NCI-H128 (cell line): ENCODE data around the gene INTS14.
"Not testable (repeated sequence)": the region's sequence is repeated elsewhere in the genome, so short reads cannot be mapped to it uniquely, and the experiment has no call there.

ENCODE experiments used
- DNase-seq: peaks from one replicate; lab custom pipeline; 2025; ENCODE audit not compliant: unreplicated experiment; lab: John Stamatoyannopoulos, UW

The INTS14 gene

DNA sequence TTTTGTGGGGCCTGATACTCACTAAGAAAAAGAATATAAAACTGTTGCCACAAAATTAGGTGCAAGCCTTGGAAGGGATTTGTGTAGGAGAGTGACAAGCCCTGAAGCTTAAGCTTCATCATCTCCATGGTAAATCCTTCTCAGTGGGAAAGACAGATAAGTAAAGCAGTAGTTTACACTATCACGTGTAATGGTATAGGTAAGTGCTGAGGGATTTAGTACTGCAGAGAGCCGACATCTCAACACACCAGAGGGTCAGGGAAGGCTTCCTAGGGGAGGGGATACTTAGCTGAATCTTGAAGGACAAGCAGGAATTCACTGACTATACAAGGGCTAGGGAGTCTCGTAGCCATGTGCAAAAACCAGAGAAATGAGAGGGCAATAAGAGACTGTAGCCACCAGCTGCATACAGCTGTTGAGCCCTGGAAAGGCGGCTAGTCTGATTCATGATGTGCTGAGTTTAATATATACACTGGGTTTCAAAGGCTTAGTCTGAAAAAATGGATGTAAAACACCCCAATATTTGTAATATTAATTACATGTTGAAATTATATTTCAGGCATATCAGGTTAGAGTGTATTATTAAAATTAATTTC, 21.9 kb upstream of the INTS14 start:
- DNase-seq, result no peak

- DNase-seq, result no peak
These were observed 20.6 kb upstream of the INTS14 start for GRCh38 chr15:65631503-65631902.

- DNase-seq, result no peak
These were observed 19.8 kb upstream of the INTS14 start for GRCh38 chr15:65630760-65631159.

DNA sequence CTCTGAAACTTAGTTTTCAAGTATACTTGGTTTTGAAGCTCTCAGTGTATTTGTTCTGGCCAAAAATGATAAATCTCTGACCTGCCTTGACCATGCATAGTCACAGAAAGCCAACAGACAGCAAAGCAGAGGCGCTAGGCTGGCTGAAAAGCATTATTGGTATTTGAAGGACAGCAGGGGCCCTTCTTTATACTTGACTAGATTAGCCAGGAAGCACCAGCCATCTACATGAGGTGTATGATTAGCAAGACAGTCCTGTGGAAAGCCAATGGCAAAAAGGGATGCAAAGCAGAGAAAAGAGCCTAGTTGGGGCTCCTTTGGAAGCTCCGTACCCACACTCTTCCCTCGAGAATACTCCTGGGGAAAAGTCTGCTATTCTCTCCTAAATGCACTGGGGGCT, 18.6 kb upstream of the INTS14 start:
- DNase-seq, result no peak

GRCh38 chr15:65626856-65627255, 15.9 kb upstream of the INTS14 start:
- DNase-seq, result no peak

- no peak for DNase-seq
These were observed 12.2 kb upstream of the INTS14 start for GRCh38 chr15:65623103-65623502.

- DNase-seq, result no peak
These were observed 10.7 kb upstream of the INTS14 start, which contains the start of gene SLC24A1 for GRCh38 chr15:65621638-65622037. SLC24A1 (plus strand) TSS chr15:65621938; CDS start chr15:65624081, 2,143 bp downstream.

DNA sequence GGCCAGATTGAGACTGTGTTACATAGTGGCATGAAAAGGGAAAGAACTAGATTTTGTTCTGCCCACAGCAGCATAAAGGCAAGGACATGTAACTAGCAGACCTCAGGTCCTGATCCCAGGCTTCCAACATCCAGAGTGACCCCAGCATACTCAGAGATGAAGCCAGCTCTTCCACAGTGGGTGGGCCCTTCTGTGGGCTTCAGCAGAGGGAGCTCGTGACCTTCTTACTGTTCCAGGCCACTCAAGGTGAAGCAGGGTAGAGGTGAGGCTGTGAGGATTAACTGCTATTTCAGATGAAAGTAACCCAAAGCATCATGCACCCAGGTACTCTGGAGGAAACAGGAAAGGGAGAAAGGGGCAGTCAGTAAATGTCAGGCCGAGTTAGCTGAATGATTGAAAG, 9.9 kb upstream of the INTS14 start:
- no peak for DNase-seq

DNA sequence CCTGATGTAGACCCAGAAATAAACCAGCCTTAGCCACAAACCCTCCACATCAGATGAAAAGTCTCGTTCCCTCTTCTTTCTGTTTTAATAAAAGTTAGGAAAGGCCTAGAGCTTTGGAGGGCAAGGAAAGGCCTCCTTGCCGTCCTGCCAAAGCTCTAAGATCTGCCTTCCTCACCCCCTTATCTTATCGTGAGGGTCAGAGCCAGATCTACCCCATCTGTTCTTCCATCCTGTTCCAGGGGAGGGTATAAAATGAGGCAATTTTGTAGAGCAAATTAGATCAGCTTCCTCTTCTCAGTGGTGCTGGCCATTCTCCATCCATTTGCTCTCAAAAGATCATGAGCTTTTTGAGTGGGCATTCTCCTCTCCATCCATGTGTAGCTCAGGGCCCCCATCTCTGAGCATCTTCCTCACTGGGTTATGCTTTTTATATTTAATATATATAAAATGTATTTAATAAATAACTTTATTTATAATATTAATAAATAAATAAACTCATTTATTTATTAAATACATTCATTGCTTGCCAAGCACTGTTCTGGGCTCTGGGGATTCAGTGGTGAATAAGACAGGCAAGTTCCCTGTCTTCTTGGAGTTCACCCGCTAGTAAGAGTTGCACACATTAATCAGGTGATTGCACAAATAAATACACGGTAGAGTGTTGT, 8.8 kb upstream of the INTS14 start:
- no peak for DNase-seq

- no peak for DNase-seq
These were observed 7.7 kb upstream of the INTS14 start for GRCh38 chr15:65618560-65619109.

DNA sequence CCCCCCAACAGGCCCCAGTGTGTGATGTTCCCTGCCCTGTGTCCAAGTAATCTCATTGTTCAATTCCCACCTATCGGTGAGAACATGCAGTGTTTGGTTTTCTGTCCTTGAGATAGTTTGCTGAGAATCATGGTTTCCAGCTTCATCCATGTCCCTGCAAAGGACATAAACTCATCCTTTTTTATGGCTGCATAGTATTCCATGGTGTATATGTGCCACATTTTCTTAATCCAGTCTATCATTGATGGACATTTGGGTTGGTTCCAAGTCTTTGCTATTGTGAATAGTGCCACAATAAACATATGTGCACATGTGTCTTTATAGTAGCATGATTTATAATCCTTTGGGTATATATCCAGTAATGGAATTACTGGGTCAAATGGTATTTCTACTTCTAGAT, 5.0 kb upstream of the INTS14 start:
- not testable (repeated sequence) for DNase-seq

DNA sequence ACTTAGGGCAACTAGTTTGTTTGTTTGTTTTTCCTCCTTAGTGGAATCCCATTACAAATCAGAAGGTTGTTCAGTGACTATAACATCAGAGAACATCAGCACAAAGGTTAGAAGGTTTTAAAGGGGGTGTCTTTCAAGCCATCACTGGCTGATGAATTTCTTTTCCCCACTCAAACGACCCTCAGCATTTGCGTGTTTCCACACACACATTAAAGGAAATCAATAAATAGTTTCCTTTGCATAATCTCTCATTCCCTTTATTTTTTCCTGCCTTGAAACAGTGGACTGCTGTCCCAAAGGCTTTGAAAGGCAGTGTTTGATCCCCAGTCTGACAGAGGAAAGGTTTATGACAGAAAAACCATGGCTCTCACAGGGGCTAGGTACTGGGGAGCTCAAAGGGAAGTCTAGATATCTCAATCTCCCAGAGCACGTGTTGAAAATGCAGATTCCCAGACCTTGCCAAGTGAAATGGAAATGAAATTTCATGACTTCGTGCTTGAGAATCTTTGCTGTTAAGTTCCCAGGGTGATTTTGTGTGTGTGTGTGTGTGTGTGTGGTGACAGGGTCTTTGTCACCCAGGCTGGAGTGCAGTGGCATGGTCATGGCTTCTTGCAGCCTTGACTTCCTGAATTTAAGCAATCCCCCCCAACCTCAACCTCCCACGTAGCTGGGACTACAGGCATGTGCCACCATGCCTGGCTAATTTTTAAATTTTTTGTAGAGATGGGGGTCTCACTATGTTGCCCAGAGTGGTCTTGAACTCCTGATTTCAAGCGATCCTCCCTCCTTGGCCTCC, 2.2 kb upstream of the INTS14 start:
- no peak for DNase-seq

GRCh38 chr15:65612616-65612946, 1.6 kb upstream of the INTS14 start:
- no peak for DNase-seq

DNA sequence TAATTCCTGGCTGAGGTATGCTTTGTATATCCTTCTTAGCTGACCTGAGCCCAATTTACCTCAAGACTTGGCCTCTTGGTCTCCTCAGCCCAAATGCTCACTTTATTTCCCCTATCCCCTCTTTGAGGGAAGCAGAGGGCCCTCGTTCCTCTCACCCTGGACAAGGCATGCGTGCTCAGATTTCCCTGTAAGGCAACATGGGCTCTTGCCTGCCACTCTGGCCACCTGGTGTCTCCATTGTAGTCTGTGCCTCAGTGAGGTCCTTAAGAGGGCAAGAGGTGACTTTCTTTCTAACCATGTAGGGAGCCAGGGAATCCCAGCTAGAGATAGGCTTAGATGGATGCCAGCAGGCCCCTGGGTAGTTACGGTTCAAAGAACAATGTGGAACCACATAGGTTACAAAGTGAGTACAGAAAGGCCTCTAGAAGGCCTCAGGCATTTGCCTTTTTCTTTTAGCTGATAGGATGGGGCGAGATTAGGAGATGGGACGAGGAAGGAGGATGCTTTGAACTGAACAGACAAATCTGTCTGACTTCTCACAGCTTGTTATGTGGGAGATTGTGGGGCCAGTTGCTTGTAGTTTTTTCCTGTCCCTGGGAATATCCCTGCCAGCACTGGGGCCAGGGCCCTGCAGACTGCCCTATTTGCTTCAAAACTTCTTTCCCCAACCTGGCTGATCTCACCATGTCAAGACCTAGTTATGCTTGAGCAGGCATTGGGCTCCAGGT, 1.1 kb upstream of the INTS14 start:
- DNase-seq, result no peak

GRCh38 chr15:65603559-65603958, 7.4 kb downstream of the INTS14 start:
- DNase-seq, result no peak

GRCh38 chr15:65603134-65603533, 7.8 kb downstream of the INTS14 start:
- DNase-seq, result no peak

- DNase-seq, result no peak
These were observed 11.3 kb downstream of the INTS14 start for GRCh38 chr15:65599677-65600076.

DNA sequence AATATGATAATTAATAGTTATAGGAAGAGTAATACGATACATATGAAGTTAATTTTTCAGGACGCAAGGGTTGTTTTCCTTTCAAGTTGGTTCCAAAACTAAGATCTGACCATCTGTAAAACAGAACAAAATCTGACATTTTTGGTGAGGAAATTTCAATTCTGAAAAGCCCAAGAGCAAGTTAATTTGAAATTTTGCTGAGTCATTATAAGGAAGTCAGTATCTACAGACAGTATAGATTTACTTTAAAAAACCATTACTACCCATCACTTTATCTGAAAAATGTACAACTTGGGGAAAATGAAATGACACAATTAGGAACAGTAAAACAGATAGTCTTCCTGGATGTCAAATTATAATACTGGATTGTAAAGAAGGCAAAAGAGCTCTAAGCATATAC, 12.5 kb downstream of the INTS14 start:
- no peak for DNase-seq

- DNase-seq, result no peak
These were observed 15.0 kb downstream of the INTS14 start for GRCh38 chr15:65595960-65596359.

DNA sequence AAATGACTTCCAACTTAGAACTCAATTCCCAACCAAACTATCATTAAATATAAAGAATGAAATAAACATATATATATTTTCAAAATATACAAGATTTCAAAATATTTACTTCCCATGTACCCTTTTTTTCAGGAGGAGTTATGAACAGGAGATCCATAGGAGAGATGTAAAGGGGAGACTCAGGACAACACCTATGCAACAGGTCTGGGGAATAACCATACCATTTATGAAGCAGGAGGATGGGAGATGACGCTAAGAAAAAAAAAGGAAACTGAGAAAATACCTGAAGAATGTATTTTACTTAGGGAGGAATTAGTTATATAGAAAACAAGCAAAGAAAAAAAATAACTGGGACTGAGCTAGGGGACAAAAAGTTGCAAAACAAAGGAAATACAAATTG, 23.8 kb downstream of the INTS14 start:
- no peak for DNase-seq

DNA sequence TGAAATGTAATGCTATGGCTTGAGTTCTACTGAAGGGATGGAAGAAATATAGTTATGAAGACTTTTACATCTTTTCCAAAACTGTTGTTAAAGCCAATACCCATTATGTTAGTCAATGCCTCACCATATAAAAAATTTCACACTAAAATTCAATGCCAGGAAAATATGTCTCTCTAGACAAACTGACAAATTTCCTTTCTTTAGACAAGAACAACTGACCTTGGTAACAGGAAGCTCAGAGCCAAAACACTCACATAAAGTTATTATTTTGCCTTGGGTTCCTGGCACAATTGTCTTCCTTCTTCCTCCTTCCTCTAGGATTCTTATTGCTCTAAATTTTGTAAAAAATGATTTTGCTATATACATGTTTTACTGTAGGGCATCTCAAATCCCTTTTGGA, 26.7 kb downstream of the INTS14 start:
- DNase-seq, result no peak
